Measurements from ENCODE around the gene TLK2. TPM values are rescaled to one million over a fixed set of nuclear protein-coding genes. Genes with fewer than 3 reads are reported as not detected.
"Not testable (repeated sequence)": the region's sequence is repeated elsewhere in the genome, so short reads cannot be mapped to it uniquely, and the experiment has no call there.

The TLK2 gene
- 30.7 TPM for total RNA-seq
- long read RNA-seq, partial matches to known transcripts: 5 of 27 reads
- long read RNA-seq, other reads (novel, unspliced or antisense): 14 of 27 reads

- intact Hi-C loops (cut with DNase I): no loop called here
- peak; percentile 80 for DNase-seq (ENCODE audit: low spot score)
These were observed at the start of gene TLK2 for GRCh38 chr17:62478424-62478879. TLK2 (plus strand) TSS chr17:62478825; CDS start chr17:62481126, 2,301 bp downstream.

DNA sequence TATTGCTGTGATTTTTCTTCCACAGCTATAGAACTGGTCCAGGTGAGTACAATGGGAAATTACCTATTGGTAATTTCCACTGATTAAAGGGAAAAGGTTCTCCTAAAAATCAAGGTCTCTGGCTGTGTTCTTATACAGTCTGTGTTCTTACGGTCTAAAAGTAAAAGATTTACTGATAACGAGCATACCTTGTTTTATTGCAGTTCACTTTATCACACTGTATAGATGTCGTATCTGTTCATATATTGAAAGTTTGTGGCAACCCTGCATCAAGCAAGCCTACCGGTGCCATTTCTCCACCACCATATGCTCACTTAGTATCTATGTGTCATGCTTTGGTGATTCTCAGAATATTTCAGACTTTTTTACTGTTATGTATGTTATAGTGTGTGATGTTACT lies 43.4 kb upstream of the TLK2 start:
- intact Hi-C loops (cut with DNase I); DNase-seq (ENCODE audit: low spot score): not testable (repeated sequence)

- DNase-seq (ENCODE audit: low spot score); intact Hi-C loops (cut with DNase I): not testable (repeated sequence)
These were observed 37.4 kb upstream of the TLK2 start for GRCh38 chr17:62441181-62441580.

GRCh38 chr17:62444063-62444462 lies 34.6 kb upstream of the TLK2 start:
- intact Hi-C loops (cut with DNase I): no loop called here
- no peak for DNase-seq (ENCODE audit: low spot score)

DNA sequence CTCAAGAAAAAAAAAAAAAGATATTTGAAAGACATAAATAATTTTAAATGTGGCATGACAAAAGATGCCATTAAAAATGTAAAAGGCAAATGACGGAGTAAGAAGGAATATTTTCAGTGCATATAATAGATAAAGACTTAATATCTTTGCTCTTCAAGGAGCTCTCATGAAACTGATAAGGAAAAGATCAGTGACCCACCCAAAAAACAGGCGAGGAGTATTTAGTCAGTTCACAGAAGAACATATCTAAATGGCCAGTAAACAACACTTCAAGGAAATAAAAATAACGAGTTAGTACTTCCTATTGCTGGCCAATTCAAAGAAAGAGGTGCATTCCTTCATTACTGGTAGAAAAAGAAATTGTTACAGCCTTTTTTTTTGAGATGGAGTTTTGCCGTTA lies 32.8 kb upstream of the TLK2 start:
- intact Hi-C loops (cut with DNase I); DNase-seq (ENCODE audit: low spot score): not testable (repeated sequence)

DNA sequence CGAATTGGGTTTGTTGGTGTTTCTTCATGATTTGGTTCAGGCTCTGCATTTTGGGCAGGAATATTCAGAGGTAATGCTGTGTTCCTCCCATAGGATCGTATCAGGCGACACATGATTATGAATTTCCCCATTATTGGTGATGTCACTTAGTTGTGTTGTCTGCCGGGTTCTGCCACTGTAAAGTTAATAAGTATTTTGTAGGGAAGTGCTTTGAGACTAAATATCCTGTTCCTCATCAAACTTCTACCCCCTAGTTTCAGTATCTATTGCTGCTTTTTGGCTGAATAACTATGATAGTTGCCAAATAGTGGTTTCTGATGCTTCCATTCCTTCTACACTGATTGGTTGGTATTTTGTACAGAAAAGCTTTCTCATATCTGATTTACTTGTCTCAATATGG lies 26.4 kb upstream of the TLK2 start:
- intact Hi-C loops (cut with DNase I); DNase-seq (ENCODE audit: low spot score): not testable (repeated sequence)

- intact Hi-C loops (cut with DNase I); DNase-seq (ENCODE audit: low spot score): not testable (repeated sequence)
These were observed 25.6 kb upstream of the TLK2 start for GRCh38 chr17:62453041-62453440.

GRCh38 chr17:62453656-62454055 lies 25.0 kb upstream of the TLK2 start:
- intact Hi-C loops (cut with DNase I): not testable (repeated sequence)

DNA sequence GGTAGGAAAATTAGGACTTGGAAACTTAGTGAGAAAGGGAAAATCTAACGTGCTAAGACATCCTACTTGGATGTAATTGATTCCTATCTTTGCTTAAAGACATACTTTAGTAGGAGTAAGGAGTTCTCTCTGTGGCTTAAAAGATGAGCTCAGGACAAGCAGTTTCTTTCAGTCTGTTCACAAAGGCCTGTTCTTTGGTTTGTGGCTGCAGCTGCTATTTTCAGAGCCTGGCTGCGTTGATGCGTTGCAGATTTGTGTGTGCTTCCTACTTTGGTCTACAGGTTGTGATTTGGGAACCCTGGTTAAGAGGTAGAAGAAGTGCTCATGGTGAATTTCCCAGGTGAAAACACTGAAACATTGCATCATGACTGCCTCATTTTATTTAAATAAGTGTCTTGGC lies 24.5 kb upstream of the TLK2 start:
- DNase-seq (ENCODE audit: low spot score); intact Hi-C loops (cut with DNase I): not testable (repeated sequence)

More at GRCh38 chr17:62453656-62454055, 25.0 kb upstream of the TLK2 start:
- DNase-seq (ENCODE audit: low spot score): not testable (repeated sequence)

DNA sequence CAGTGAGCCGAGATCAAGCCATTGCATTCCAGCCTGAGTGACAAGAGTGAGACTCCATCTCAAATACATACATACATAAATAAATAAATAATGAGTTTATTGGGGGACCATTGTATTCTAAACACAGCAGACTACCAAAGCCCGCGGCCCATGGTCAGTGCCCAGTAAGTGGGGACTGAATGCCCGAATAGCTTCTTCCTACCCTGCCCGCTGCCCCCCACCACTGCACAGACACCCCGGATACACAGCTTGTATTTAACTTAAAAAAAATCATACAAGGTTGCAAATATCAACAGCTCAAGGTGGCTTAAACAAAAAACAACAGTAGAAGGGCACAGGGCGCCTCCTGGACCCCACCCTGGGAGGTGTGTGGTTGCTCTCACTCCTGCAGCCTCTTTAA lies 22.6 kb upstream of the TLK2 start:
- intact Hi-C loops (cut with DNase I): no loop called here
- DNase-seq (ENCODE audit: low spot score): no peak

DNA sequence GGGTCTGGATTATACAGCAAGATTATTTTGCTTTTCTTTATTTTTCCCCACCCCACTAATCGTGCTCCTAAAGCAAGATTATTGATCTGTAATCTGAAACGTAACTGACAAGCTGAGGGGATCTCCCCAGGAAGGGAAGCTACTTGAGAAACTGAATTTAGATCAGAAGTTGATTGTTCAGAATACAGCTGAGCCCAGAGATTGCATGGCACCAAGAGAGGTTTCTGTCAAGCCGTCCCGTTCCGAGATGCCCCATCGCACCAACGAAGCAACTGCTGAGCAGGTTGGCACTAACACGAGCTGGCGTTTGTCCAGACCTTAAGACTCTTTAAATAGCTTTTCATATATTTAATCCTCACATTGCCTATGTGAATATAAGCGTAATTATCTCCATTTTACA lies 20.1 kb upstream of the TLK2 start:
- DNase-seq (ENCODE audit: low spot score); intact Hi-C loops (cut with DNase I): not testable (repeated sequence)

GRCh38 chr17:62464422-62464821 lies 14.2 kb upstream of the TLK2 start:
- DNase-seq (ENCODE audit: low spot score); intact Hi-C loops (cut with DNase I): not testable (repeated sequence)

- DNase-seq (ENCODE audit: low spot score); intact Hi-C loops (cut with DNase I): not testable (repeated sequence)
These were observed 13.4 kb upstream of the TLK2 start for GRCh38 chr17:62465271-62465670.

DNA sequence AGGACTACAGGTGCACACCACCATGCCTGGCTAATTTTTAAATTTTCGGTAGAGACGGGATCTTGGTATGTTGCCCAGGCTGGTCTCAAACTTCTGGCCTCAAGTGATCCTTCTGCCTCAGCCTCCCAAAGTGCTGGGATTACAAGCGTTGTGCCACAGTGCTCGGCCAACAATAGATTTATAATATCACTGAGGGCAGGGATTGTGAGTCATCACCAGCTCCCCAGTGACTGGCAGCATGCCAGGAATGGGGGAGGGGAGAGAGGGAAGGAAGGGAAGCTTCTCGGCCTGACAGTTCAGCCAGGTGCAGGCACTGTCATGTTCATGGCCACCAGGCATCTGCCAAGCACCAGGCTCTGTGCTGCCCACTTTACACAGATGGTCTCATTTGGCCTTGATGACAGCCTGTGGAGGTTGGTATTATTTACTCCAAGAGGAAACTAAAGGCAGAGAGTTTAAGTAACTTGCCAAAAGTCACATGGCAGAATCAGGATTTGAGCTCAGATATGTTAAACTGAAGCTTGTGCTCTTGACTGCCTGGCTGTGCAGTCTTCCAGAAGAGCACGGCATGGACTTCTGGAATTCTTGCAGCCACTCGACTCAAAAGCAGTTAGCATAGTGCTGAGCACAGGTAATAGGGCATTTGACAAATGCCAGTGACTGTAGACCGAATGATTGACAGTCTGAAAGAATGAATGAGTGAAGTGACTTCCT lies 7.8 kb upstream of the TLK2 start:
- peak; percentile 85 for DNase-seq (ENCODE audit: low spot score)
- intact Hi-C loops (cut with DNase I): not testable (repeated sequence)

DNA sequence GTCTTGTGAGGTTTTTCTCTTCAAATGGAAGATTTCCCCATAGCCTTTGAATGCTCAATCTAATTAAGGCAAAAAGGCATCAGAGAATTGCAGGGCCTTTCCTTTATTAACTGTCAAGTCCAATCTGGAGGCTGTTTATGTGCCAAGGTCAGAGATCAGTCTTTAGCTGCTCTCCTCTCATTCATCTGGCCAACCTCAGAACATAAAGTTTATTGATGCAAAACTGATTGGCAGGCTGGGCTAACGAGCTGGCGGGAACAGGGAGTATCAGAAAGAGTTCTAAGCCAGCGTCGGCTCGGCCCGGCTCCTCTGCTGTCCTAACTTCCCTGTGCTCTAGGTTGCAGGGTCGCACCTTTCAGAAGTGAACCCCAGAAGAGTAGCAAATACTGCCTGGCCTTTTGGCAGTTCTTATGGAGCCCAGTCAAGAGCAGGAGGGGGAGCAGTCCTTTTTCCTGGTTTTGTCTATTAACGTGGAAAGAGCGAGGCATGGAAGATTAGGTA lies 7.2 kb upstream of the TLK2 start:
- DNase-seq (ENCODE audit: low spot score); intact Hi-C loops (cut with DNase I): not testable (repeated sequence)

DNA sequence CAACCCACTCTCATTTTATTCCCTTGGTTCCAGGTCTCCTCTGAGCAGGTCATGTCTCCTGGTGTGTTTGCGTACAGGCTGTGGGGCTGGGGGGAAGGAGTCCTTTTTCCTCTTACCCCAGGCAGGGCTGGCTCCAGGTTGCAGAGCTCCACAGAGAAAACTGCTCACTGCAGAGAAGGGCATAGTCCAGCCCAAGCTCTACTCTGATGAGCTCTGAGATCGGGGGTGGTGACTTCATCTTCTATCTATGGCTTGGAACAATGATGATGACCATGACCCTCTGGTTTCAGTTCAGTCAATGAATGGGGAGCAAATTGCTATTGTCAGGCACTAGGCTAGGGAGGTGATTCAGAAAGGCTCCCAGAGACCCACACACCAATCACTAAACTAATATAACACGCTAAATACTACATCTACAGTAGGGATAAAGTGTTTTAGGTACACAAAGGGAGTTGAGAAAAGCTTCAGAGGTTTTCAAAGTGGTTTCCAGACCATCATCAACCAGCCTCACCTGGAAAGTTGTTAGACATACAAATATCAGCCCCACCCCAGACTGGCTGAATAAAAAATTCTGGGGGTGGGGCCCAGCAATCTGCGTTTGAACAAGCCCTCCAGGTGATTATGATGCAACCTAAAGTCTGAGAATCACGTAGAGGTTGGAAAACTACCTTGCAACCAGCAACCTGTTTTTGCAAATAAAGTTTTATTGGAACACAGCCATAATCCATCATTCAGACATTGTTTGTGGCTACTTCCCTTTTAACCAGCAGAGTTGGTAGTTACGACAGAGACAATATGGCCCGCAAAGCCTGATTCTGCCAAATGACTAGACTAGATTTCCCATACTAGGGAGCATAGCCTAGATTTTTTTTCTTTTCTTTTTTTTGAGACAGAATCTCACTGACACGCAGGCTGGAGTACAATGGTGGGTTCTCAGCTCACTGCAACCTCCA lies 5.3 kb upstream of the TLK2 start:
- DNase-seq (ENCODE audit: low spot score); intact Hi-C loops (cut with DNase I): not testable (repeated sequence)

GRCh38 chr17:62477111-62477510 lies 1.5 kb upstream of the TLK2 start:
- intact Hi-C loops (cut with DNase I); DNase-seq (ENCODE audit: low spot score): not testable (repeated sequence)

DNA sequence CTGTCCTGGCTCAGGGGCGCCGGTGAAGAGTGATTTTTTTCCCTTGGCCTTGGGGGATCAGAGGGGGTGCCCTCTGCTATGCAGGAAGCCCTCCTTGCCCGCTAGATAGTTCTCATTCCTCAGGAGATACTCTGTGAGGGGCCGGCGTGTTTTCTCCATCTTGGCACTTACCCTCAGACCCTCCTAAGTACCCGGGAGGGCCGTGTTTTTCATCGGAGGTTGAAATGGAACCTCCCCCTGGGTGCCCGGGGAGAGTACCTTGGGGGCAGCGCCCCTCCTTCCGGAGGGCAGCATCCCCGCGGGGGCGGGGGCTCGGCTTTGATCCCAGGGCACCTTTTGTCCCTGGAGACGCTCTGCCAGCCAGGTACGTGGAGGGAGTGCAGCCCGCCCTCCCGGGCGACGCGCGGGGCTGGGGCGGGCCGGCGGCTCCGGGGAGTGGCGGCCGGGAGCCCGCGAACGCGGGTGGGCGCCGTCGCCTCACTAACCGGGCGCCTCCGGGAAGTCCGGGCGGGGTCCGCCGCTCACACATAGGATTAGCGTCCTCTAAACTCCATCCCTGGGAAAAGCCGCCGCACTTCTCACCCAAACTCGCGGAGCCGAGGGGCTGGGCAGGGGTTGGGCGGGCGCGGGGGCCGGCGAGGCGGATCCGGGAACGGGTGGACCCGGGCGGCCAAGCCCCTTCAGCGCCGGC lies 762 bp upstream of the TLK2 start:
- peak; percentile 77 for DNase-seq (ENCODE audit: low spot score)
- intact Hi-C loops (cut with DNase I): not testable (repeated sequence)

- DNase-seq (ENCODE audit: low spot score): peak; percentile 76
- intact Hi-C loops (cut with DNase I): not testable (repeated sequence)
These were observed 434 bp downstream of the TLK2 start for GRCh38 chr17:62478880-62479638.

Measured in cardiac septum (tissue), 1 donor.